H9 (cell line): ENCODE data around the gene RAET1G. TPM values are rescaled to one million over a fixed set of nuclear protein-coding genes. Genes with fewer than 3 reads are reported as not detected.

Experiments
- DNase-seq: peaks from one replicate; pipeline ENCODE4 v3.0.0-alpha.2; 2017
- H2AFZ ChIP-seq: one replicate; pipeline ENCODE4 v1.6.1; 2013; ENCODE audit warnings: mild to moderate bottlenecking, low read length, control low read depth, moderate library complexity
- H2AK5ac ChIP-seq: 2 replicates; pipeline ENCODE4 v1.6.1; 2013; ENCODE audit warnings: low read length, control low read depth, mixed read lengths; ENCODE audit not compliant: insufficient read length
- H2BK120ac ChIP-seq: one replicate; pipeline ENCODE4 v1.6.1; 2013; ENCODE audit warnings: low read depth, mild to moderate bottlenecking, low read length, control low read depth, inconsistent platforms; ENCODE audit not compliant: poor library complexity, severe bottlenecking
- H2BK12ac ChIP-seq: 2 replicates; pipeline ENCODE4 v1.6.1; 2013; ENCODE audit warnings: low read length, control low read depth, mixed read lengths, low read depth; ENCODE audit not compliant: insufficient read length
- H2BK15ac ChIP-seq: 2 replicates; pipeline ENCODE4 v1.6.1; 2013; ENCODE audit warnings: low read depth, low read length, control low read depth
- H2BK20ac ChIP-seq: one replicate; pipeline ENCODE4 v1.6.1; 2013; ENCODE audit warnings: low read depth, mild to moderate bottlenecking, low read length, control low read depth, inconsistent platforms; ENCODE audit not compliant: poor library complexity, severe bottlenecking
- H2BK5ac ChIP-seq: 2 replicates; pipeline ENCODE4 v1.6.1; 2013; ENCODE audit warnings: low read length, control low read depth, mixed read lengths; ENCODE audit not compliant: insufficient read length
- H3K14ac ChIP-seq: 2 replicates; pipeline ENCODE4 v1.6.1; 2013; ENCODE audit warnings: low read length, control low read depth; ENCODE audit not compliant: insufficient read depth
- H3K18ac ChIP-seq: 2 replicates; pipeline ENCODE4 v1.6.1; 2013; ENCODE audit warnings: low read depth, mild to moderate bottlenecking, mixed read lengths, low read length, control low read depth; ENCODE audit not compliant: insufficient read length
- H3K23ac ChIP-seq: 2 replicates; pipeline ENCODE4 v1.6.1; 2013; ENCODE audit warnings: low read length, control low read depth, mixed read lengths, low read depth; ENCODE audit not compliant: insufficient read length
- H3K23me2 ChIP-seq: 2 replicates; pipeline ENCODE4 v1.6.1; 2013; ENCODE audit warnings: low read depth, mild to moderate bottlenecking, mixed read lengths, low read length, control low read depth; ENCODE audit not compliant: insufficient read length, poor library complexity, severe bottlenecking
- H3K27ac ChIP-seq: 2 replicates; pipeline ENCODE4 v1.5.1; 2013; ENCODE audit warnings: low read length, control low read depth, mixed read lengths, low read depth; ENCODE audit not compliant: insufficient read length
- H3K27me3 ChIP-seq: 2 replicates; pipeline ENCODE4 v1.6.1; 2013; ENCODE audit warnings: low read length, control low read depth, inconsistent platforms; ENCODE audit not compliant: insufficient read depth
- H3K4ac ChIP-seq: 2 replicates; pipeline ENCODE4 v1.6.1; 2013; ENCODE audit warnings: low read depth, mild to moderate bottlenecking, control low read depth, inconsistent platforms, low read length, moderate library complexity
- H3K4me1 ChIP-seq: 2 replicates; pipeline ENCODE4 v1.6.1; 2013; ENCODE audit warnings: low read length, control low read depth, inconsistent platforms; ENCODE audit not compliant: insufficient read depth
- H3K4me2 ChIP-seq: 2 replicates; pipeline ENCODE4 v1.6.1; 2013; ENCODE audit warnings: low read length, control low read depth, mixed read lengths; ENCODE audit not compliant: insufficient read length, insufficient read depth
- H3K56ac ChIP-seq: 2 replicates; pipeline ENCODE4 v1.6.1; 2013; ENCODE audit warnings: low read depth, mild to moderate bottlenecking, mixed read lengths, low read length, control low read depth; ENCODE audit not compliant: insufficient read length
- H3K79me1 ChIP-seq: 2 replicates; pipeline ENCODE4 v1.6.1; 2013; ENCODE audit warnings: low read depth, mild to moderate bottlenecking, moderate library complexity, low read length, control low read depth, inconsistent platforms; ENCODE audit not compliant: insufficient read depth, poor library complexity, severe bottlenecking
- H3K79me2 ChIP-seq: 2 replicates; pipeline ENCODE4 v1.6.1; 2013; ENCODE audit warnings: low read length, control low read depth, inconsistent platforms; ENCODE audit not compliant: insufficient read depth
- H3K9ac ChIP-seq: 2 replicates; pipeline ENCODE4 v1.6.1; 2013; ENCODE audit warnings: low read length, control low read depth, mixed read lengths; ENCODE audit not compliant: insufficient read length; ENCODE audit errors: extremely low read depth
- H3K9me3 ChIP-seq: one replicate; pipeline ENCODE4 v1.6.1; 2013; ENCODE audit warnings: low read depth, low read length, inconsistent platforms; ENCODE audit not compliant: control insufficient read depth
- H3T11ph ChIP-seq: one replicate; pipeline ENCODE4 v1.6.1; 2013; ENCODE audit warnings: mild to moderate bottlenecking, low read length, control low read depth, inconsistent platforms
- H4K20me1 ChIP-seq: one replicate; pipeline ENCODE4 v1.6.1; 2013; ENCODE audit not compliant: control insufficient read depth, insufficient read length, insufficient read depth
- H4K5ac ChIP-seq: 2 replicates; pipeline ENCODE4 v1.6.1; 2013; ENCODE audit warnings: low read depth, mild to moderate bottlenecking, mixed read lengths, low read length, control low read depth; ENCODE audit not compliant: insufficient read length
- H4K8ac ChIP-seq: replicated peaks from 2 replicates; pipeline ENCODE4 v1.6.1; 2013; ENCODE audit warnings: low read length, control low read depth, mixed read lengths, low read depth; ENCODE audit not compliant: insufficient read length
- H4K91ac ChIP-seq: 2 replicates; pipeline ENCODE4 v1.6.1; 2013; ENCODE audit warnings: low read depth, mild to moderate bottlenecking, moderate library complexity, mixed read lengths, low read length, control low read depth; ENCODE audit not compliant: insufficient read length
- H3K27ac Mint-ChIP-seq, 3 experiments: 2 replicates in 2 of 3; 3 replicates in 1 of 3; pipeline ENCODE4 v1.8.0; 2020 to 2021; ENCODE audit warnings: mixed read lengths in 3 of 3, mild to moderate bottlenecking in 1 of 3, moderate library complexity in 1 of 3
- H3K27me3 Mint-ChIP-seq: 2 replicates; pipeline ENCODE4 v1.8.0; 2021; ENCODE audit warnings: low read depth, mild to moderate bottlenecking, moderate library complexity, mixed read lengths
- H3K36me3 Mint-ChIP-seq, 3 experiments: 2 replicates in 2 of 3; 3 replicates in 1 of 3; pipeline ENCODE4 v1.8.0; 2020 to 2021; ENCODE audit warnings: low read depth in 3 of 3, mixed read lengths in 3 of 3; ENCODE audit not compliant: insufficient read depth in 1 of 3
- H3K4me1 Mint-ChIP-seq, 2 experiments: 2 replicates each; pipeline ENCODE4 v1.8.0; 2020; ENCODE audit warnings: mixed read lengths in 2 of 2
- H3K4me3 Mint-ChIP-seq, 2 experiments: 2 replicates in 1 of 2; 3 replicates in 1 of 2; pipeline ENCODE4 v1.8.0; 2020 to 2021; ENCODE audit warnings: mild to moderate bottlenecking in 2 of 2, mixed read lengths in 2 of 2, moderate library complexity in 1 of 2
- H3K9me3 Mint-ChIP-seq, 2 experiments: 2 replicates in 1 of 2; 3 replicates in 1 of 2; pipeline ENCODE4 v1.8.0; 2020; ENCODE audit warnings: mild to moderate bottlenecking in 2 of 2, mixed read lengths in 2 of 2, moderate library complexity in 1 of 2
- CTCF ChIP-seq: fragments of 200-600 bp; sonication (generic); conservative IDR thresholded peaks from 3 replicates; pipeline ENCODE4 v1.8.0; 2021; ENCODE audit warnings: antibody characterized with exemption, mild to moderate bottlenecking
- WGBS: extraction: QIAGEN DNeasy Blood & Tissue Kit; methylation state at CpG from one replicate; pipeline ENCODE4 v1.1.7; 2013; ENCODE audit warnings: missing lambda C conversion rate, low lambda C conversion rate, mixed read lengths; ENCODE audit not compliant: insufficient read length; ENCODE audit errors: extremely low coverage; 5-methylcytosine and 5-hydroxymethylcytosine counted together
- total RNA-seq: library from RNA; stranded (reverse); gene quantifications from 2 replicates; pipeline ENCODE4 v1.2.1, GENCODE V29; 2021

Gene RAET1G
- total RNA-seq, 1 experiment from 2014 or later, result not detected

- Histone ChIP-seq H2AFZ (no peak overlapping the region), H3K27ac (no peak overlapping the region), H3K79me1 (no peaks in the 10 kb centered on the region), H4K91ac (no peak overlapping the region), H2BK20ac (no peak overlapping the region), H2BK120ac (no peak overlapping the region), H2BK12ac (no peak overlapping the region), H3K9me3 (no peaks in the 10 kb centered on the region), H3K4me1 (no peaks in the 10 kb centered on the region; the same call in 1 of the 2 replicates), H2BK5ac (no peak overlapping the region), H4K20me1 (no peaks in the 10 kb centered on the region), H4K5ac (no peak overlapping the region), H4K8ac (no peak overlapping the region), H3K4me2 (no peak overlapping the region), H3K79me2 (no peaks in the 10 kb centered on the region), H2BK15ac (no peak overlapping the region), H3K56ac (no peak overlapping the region), H3K23ac (no peak overlapping the region), H3T11ph (no peak overlapping the region), H3K4ac (no peak overlapping the region), H3K18ac (no peak overlapping the region), H3K23me2 (no peaks in the 10 kb centered on the region), H2AK5ac (no peak overlapping the region), H3K14ac (no peak overlapping the region), H3K9ac (no peak overlapping the region), H3K27me3 (no peaks in the 10 kb centered on the region; the same call in 1 of the 2 replicates)
- Mint-ChIP-seq H3K4me3 (no peak overlapping the region), H3K36me3 (no peaks in the 10 kb centered on the region), H3K9me3 (no peaks in the 10 kb centered on the region), H3K4me1 (peaks cover 0 to 9% of the 10 kb centered on the region in 2 experiments; a peak in 3 of 4 replicates), H3K27me3 (peaks cover 48% of the 10 kb centered on the region), H3K27ac (no peak overlapping the region; a peak in 1 of 7 replicates)
- no peak for DNase-seq
- TF ChIP-seq CTCF, result no peak
- no CpG with 5 or more reads among the region's 5 CpGs for WGBS
Measured at GRCh38 chr6:149895833-149896271, 27.1 kb downstream of the RAET1G start.
